GM06990 (cell line): ENCODE results near the gene STKLD1.

ENCODE experiments used
- DNase-seq: peaks from one replicate; pipeline ENCODE4 v3.0.0-alpha.2; 2011; ENCODE audit not compliant: insufficient read length; ENCODE audit errors: extremely low read depth
- H3K27me3 ChIP-seq: replicated peaks from 2 replicates; pipeline ENCODE4 v1.6.0; 2011; ENCODE audit warnings: low read length; ENCODE audit not compliant: control insufficient read depth, insufficient read depth
- H3K36me3 ChIP-seq: 2 replicates; pipeline ENCODE4 v1.5.1; 2011; ENCODE audit warnings: low read length; ENCODE audit not compliant: control insufficient read depth, insufficient read depth
- H3K4me3 ChIP-seq: replicated peaks from 2 replicates; pipeline ENCODE4 v1.5.1; 2011; ENCODE audit warnings: low read depth, mild to moderate bottlenecking, control low read depth, low read length
- TF ChIP-seq, protein P1 (sequence below): IDR thresholded peaks from 2 replicates; pipeline ENCODE4 v1.5.1; 2011; ENCODE audit warnings: low read length, control low read depth, mild to moderate bottlenecking, inconsistent platforms; ENCODE audit not compliant: insufficient read depth, poor library complexity, severe bottlenecking

Gene STKLD1

DNA sequence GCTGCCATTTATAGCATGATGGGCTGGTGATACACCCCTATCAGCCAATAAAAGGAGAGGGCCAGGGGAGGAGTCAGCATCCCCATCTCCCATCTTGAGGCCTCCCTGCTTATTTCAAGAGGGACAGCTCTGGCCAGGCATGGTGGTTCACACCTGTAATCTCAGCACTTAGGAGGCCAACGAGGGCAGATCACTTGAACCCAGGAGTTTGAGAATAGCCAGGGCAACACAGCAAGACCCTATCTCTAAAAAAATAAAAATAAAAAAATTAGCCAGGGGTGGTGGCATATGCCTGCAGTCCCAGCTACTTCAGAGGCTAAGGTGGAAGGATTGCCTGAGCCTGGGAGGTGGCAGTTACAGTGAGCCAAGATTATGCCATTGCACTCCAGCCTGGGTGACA lies 31.9 kb downstream of the STKLD1 start:
- TF ChIP-seq, protein P1, sequence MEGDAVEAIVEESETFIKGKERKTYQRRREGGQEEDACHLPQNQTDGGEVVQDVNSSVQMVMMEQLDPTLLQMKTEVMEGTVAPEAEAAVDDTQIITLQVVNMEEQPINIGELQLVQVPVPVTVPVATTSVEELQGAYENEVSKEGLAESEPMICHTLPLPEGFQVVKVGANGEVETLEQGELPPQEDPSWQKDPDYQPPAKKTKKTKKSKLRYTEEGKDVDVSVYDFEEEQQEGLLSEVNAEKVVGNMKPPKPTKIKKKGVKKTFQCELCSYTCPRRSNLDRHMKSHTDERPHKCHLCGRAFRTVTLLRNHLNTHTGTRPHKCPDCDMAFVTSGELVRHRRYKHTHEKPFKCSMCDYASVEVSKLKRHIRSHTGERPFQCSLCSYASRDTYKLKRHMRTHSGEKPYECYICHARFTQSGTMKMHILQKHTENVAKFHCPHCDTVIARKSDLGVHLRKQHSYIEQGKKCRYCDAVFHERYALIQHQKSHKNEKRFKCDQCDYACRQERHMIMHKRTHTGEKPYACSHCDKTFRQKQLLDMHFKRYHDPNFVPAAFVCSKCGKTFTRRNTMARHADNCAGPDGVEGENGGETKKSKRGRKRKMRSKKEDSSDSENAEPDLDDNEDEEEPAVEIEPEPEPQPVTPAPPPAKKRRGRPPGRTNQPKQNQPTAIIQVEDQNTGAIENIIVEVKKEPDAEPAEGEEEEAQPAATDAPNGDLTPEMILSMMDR: no peak
- H3K4me3 ChIP-seq: no peak overlapping the region
- no peaks in the 10 kb centered on the region for H3K27me3 ChIP-seq
- DNase-seq: no peak
- H3K36me3 ChIP-seq: peaks cover 46% of the 10 kb centered on the region

DNA sequence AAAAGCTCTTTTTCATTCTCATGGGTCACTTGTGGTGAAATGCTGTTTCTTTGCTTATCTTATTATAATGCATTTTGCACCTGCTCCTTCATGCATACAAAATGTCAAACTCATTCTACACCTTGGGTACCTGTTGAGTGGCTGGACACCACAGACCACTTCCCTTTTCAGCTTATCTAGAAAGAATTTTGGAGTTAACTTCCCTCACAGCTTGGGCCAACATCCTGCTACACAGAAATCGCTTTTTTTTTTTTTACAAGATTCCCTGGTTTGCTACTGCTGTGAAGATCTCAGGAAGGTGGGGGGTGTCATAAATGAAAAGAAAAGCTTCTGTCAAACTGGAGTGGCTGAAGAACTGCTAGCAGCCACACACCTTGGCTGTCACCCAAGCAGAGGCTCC lies 39.0 kb downstream of the STKLD1 start:
- Histone ChIP-seq H3K36me3 (peaks cover 31% of the 10 kb centered on the region), H3K27me3 (no peaks in the 10 kb centered on the region), H3K4me3 (no peak overlapping the region)
- TF ChIP-seq, protein P1: no peak
- no peak for DNase-seq

DNA sequence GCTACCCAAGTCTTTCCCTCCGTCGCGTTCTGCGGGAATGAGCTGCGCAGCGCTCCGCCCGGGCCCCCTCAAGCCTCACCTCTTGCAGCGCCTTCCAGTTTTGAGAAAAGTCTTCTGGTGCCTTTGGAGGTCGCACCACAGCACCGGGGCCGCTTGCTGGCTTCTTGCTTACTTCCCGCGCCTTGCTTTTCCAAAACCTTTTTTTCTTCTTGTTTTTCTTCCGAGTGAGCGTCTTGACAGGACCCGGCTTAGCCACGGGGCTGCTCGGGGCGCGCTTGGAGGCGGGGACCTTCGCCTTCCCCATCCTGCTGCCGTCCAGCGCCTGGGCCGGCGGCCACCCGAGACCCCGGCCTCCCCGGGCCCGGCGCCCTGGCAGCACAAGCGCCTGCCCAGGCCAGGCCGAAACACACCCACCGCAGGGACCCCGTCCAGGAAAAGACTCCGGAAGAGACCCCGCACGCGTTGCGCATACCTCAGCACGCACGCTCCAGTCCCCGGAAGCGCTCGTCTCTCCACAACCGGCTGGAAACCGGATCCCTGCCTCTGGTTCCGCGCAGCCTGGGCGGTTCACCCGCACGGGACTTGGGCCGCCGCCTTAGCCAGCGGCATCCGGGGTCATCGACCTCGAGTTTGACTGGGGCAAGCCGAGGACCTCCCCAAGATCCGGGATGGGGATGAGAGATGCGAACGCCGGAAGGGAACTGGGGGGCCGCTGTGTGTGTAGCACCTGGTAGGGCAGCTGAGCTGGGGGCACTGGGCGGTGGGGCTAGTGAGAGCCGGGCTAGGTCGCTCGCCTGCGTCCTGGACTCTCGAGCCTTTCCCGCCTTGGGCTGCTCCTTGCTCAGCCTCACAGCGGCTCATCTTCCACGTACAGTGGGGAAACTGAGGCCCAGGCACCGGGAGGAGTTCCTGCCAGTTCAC lies 41.6 kb downstream of the STKLD1 start, which contains the start of gene REXO4:
Gene REXO4, minus strand, starts transcription at position 470 of the 921 bp plus-strand sequence. Its CDS starts 166 bp downstream, at position 304.
- peaks cover 18% of the 10 kb centered on the region for H3K36me3 ChIP-seq
- peak within 1 kb of the TSS; percentile 70 for H3K4me3 ChIP-seq
- TF ChIP-seq, protein P1: no peak
- peak; percentile 96 for DNase-seq
- H3K27me3 ChIP-seq: no peaks in the 10 kb centered on the region

DNA sequence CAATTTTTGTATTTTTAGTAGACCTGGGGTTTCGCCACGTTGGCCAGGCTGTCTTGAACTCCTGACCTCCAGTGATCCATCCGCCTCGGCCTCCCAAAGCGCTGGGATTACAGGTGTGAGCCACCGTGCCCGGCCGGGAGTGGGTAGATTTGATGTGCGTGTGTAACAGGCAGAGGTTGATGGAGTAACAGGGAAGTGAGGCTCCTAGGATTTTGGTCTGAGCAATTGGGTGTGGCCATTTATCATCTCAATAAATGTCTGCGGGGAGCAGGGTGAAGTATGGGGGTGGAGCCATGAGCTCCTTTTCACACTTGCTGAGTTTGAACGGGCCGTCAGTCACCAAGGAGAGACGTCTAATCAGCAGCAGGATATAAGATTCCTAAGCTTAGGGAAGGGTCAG lies 42.8 kb downstream of the STKLD1 start:
- Histone ChIP-seq H3K27me3 (no peaks in the 10 kb centered on the region), H3K4me3 (peak overlapping the region; percentile 70), H3K36me3 (peaks cover 13% of the 10 kb centered on the region)
- TF ChIP-seq, protein P1: no peak
- no peak for DNase-seq

DNA sequence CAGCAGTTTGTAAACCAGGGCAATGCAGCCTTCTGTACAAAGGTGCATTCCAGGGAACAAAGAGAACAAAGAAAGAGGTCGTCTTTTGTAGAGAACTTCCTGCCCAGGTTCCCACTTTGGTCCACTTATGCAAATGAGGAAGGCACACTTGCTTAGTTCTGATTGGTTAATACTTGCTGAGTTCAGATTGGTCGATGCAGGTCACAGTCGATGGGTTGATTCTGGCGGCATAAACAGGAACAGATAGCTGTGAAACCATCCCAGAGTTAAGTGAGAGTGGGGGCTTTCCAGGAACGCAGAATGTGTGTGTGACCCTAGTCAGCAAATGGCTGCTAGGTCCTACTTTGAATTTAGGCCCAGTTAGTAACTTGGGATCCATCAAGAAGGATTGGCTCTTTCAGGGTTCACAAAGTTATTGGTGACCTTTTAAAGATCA lies 44.2 kb downstream of the STKLD1 start:
- no peaks in the 10 kb centered on the region for H3K27me3 ChIP-seq
- H3K36me3 ChIP-seq: peaks cover 2% of the 10 kb centered on the region; the same call in 1 of the 2 replicates
- peak; percentile 68 for DNase-seq
- TF ChIP-seq, protein P1: no peak
- no peak overlapping the region for H3K4me3 ChIP-seq
